PC-3 (cell line): ENCODE results near the gene TDRD15. TPM values are rescaled to one million over a fixed set of nuclear protein-coding genes. Genes with fewer than 3 reads are reported as not detected.
A peak's percentile ranks its signal among the peaks of the same experiment; 100 is the strongest.

ENCODE experiments used
- ATAC-seq: fragments of 200-7000 bp; cut with Tn5 transposase; 2 replicates; pipeline ENCODE4 v1.9.1; 2020; ENCODE audit warnings: mild to moderate bottlenecking, moderate library complexity
- BruUV-seq: library from RNA; stranded (reverse); fragments of 400-500 nt; replicated peaks from 2 replicates; lab custom pipeline; 2021; lab: Mats Ljungman, UMichigan
- CTCF ChIA-PET: fragments of 300-600 bp; sonication (Branson Sonifier 250); formaldehyde crosslinking; loops from one replicate; lab custom pipeline; 2022; ENCODE audit warnings: antibody characterized with exemption; lab: Charles Lee
- POLR2A ChIA-PET: fragments of 300-600 bp; sonication (Branson Sonifier 250); formaldehyde crosslinking; loops from one replicate; lab custom pipeline; 2022; ENCODE audit warnings: antibody characterized with exemption; ENCODE audit not compliant: unreplicated experiment; lab: Charles Lee
- DNase-seq: peaks from one replicate; pipeline ENCODE4 v3.0.0-alpha.2; 2015
- H2AFZ ChIP-seq: fragments of 300-600 bp; sonication (generic); 2 replicates; pipeline ENCODE4 v1.6.0; 2016; ENCODE audit warnings: antibody characterized with exemption, low read length
- H3F3A ChIP-seq: fragments of 300-600 bp; sonication (generic); one replicate; pipeline ENCODE4 v1.6.0; 2017; ENCODE audit warnings: antibody characterized with exemption, low read length, control low read depth, mild to moderate bottlenecking; ENCODE audit not compliant: unreplicated experiment
- H3K27ac ChIP-seq: fragments of 300-600 bp; sonication (generic); 2 replicates; pipeline ENCODE4 v1.5.1; 2016; ENCODE audit warnings: mild to moderate bottlenecking, low read length
- H3K27me3 ChIP-seq: fragments of 300-600 bp; sonication (generic); 2 replicates; pipeline ENCODE4 v1.6.1; 2016; ENCODE audit warnings: low read length, mixed read lengths
- H3K36me3 ChIP-seq: fragments of 300-600 bp; sonication (generic); 2 replicates; pipeline ENCODE4 v1.6.1; 2016; ENCODE audit warnings: low read depth, mixed run types, low read length, mixed read lengths
- H3K4me1 ChIP-seq: fragments of 300-600 bp; sonication (generic); 2 replicates; pipeline ENCODE4 v1.5.1; 2016; ENCODE audit warnings: low read length; ENCODE audit not compliant: insufficient read depth
- H3K4me2 ChIP-seq: fragments of 300-600 bp; sonication (generic); 2 replicates; pipeline ENCODE4 v1.6.0; 2016; ENCODE audit warnings: low read length
- H3K4me3 ChIP-seq: fragments of 300-600 bp; sonication (generic); 2 replicates; pipeline ENCODE4 v1.5.1; 2016; ENCODE audit warnings: mild to moderate bottlenecking, low read length, mixed read lengths
- H3K79me2 ChIP-seq: fragments of 300-600 bp; sonication (generic); 2 replicates; pipeline ENCODE4 v1.6.1; 2017; ENCODE audit warnings: low read length, mixed read lengths
- H3K9ac ChIP-seq: fragments of 300-600 bp; sonication (generic); 2 replicates; pipeline ENCODE4 v1.6.0; 2016; ENCODE audit warnings: mild to moderate bottlenecking, low read length
- H3K9me2 ChIP-seq: fragments of 300-600 bp; sonication (generic); replicated peaks from 2 replicates; pipeline ENCODE4 v1.6.1; 2016; ENCODE audit warnings: mixed run types, low read length, mixed read lengths
- H3K9me3 ChIP-seq: fragments of 300-600 bp; sonication (generic); 2 replicates; pipeline ENCODE4 v1.6.1; 2016; ENCODE audit warnings: low read length, mixed read lengths
- H4K20me1 ChIP-seq: fragments of 300-600 bp; sonication (generic); 2 replicates; pipeline ENCODE4 v1.6.1; 2016; ENCODE audit warnings: low read length, mixed read lengths
- CTCF ChIP-seq: fragments of 300-600 bp; sonication (generic); conservative IDR thresholded peaks from 2 replicates; pipeline ENCODE4 v1.5.1; 2017; ENCODE audit warnings: antibody characterized with exemption, low read depth, mild to moderate bottlenecking, low read length
- EZH2 ChIP-seq: fragments of 300-600 bp; sonication (generic); IDR thresholded peaks from one replicate; pipeline ENCODE4 v1.6.1; 2017; ENCODE audit warnings: antibody characterized with exemption, mild to moderate bottlenecking, low read length; ENCODE audit not compliant: unreplicated experiment
- EZH2phosphoT487 ChIP-seq: fragments of 300-600 bp; sonication (generic); IDR thresholded peaks from 2 replicates; pipeline ENCODE4 v1.6.1; 2018; ENCODE audit warnings: mild to moderate bottlenecking, antibody characterized with exemption, low read length, borderline replicate concordance
- intact Hi-C: fragments of 100-400 bp; cut with micrococcal nuclease; formaldehyde crosslinking; loops from 2 replicates; pipeline ENCODE4 v1.9.0; 2023
- total RNA-seq: library from RNA; depleted of rRNA; stranded (reverse); fragments of >200 nt; gene quantifications from 2 replicates; pipeline ENCODE4 v1.2.3, GENCODE V29; 2014

TDRD15 gene
- total RNA-seq, 1 experiment from 2014 or later: not detected

DNA sequence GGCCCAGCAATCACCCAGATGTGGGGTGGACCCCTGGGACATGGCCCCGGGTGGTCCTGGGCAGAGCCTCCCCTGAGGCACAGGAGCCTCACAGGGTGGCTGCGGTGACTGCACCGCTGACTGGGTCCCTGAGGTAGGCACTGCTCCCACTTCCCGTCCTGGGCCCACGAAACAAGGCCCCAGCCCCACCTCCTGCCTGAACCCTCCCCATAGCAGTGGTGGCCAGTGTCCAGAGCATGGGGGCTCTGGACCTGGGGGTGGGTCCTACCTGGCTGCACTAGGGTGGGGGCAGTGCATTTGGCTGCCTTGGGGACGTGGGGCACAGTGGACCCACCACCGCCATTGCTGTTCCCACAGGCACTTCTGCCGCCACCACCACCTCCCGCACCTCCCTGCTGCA is 39.4 kb downstream of the TDRD15 start:
- no peak for ATAC-seq
- DNase-seq: no peak
- intact Hi-C loops: no loop called here
- Histone ChIP-seq H3K9me2 (no peaks in the 10 kb centered on the region), H3K27me3 (no peaks in the 10 kb centered on the region), H2AFZ (no peak overlapping the region), H3K4me3 (no peak overlapping the region), H3K4me1 (no peaks in the 10 kb centered on the region), H3K36me3 (no peaks in the 10 kb centered on the region), H3K9ac (no peak overlapping the region), H3K9me3 (no peaks in the 10 kb centered on the region), H4K20me1 (no peaks in the 10 kb centered on the region), H3K27ac (no peak overlapping the region), H3F3A (no peaks in the 10 kb centered on the region), H3K79me2 (no peaks in the 10 kb centered on the region), H3K4me2 (no peak overlapping the region)
- CTCF ChIA-PET: no interaction called here
- no peak for TF ChIP-seq CTCF
- TF ChIP-seq EZH2: no peak
- no peak for TF ChIP-seq EZH2phosphoT487
- POLR2A ChIA-PET: no interaction called here
- BruUV-seq: no TSS peak

DNA sequence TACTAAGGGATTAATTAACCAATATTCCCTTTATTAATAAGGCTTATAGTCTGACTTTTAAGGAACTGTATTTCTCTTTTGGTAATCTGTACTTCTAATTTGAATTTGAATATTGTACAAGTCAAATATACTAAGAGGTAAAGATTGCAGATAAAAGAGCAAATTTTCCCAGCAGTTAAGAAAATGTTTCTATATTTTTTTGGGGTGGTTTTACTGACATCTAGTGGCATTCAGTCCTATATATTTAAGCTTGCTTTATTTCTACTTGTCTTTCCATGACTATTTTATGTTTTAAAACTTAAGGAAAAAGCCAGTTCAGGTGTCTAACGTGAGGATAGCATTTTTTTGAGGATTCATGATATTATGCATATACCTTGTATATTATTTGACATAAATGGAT is 41.6 kb downstream of the TDRD15 start:
- no TSS peak for BruUV-seq
- intact Hi-C loops: no loop called here
- Histone ChIP-seq H3K4me1 (no peaks in the 10 kb centered on the region), H3K4me3 (no peak overlapping the region), H3K79me2 (no peaks in the 10 kb centered on the region), H2AFZ (no peak overlapping the region), H3K27ac (no peak overlapping the region), H3K27me3 (no peaks in the 10 kb centered on the region), H3F3A (no peaks in the 10 kb centered on the region), H3K9me3 (no peaks in the 10 kb centered on the region), H3K9ac (no peak overlapping the region), H4K20me1 (no peaks in the 10 kb centered on the region), H3K36me3 (no peaks in the 10 kb centered on the region), H3K4me2 (no peak overlapping the region), H3K9me2 (no peaks in the 10 kb centered on the region)
- peak; percentile 5 for DNase-seq
- TF ChIP-seq EZH2 (no peak), CTCF (peak; percentile 51)
- ChIA-PET POLR2A (no interaction called here), CTCF (no interaction called here)
- ATAC-seq: no peak

GRCh38 chr2:21175895-21176646 is 52.3 kb downstream of the TDRD15 start:
- ChIA-PET POLR2A (no interaction called here), CTCF (no interaction called here)
- no peak overlapping the region for H3K27ac ChIP-seq
- no peaks in the 10 kb centered on the region for H3K4me1 ChIP-seq
- no peaks in the 10 kb centered on the region for H3K27me3 ChIP-seq
- peak; percentile 12 for DNase-seq
- BruUV-seq: no TSS peak
- intact Hi-C loops: no loop called here
- ATAC-seq: no peak
- TF ChIP-seq EZH2phosphoT487 (no peak), CTCF (no peak; the same call in 1 of the 2 replicates), EZH2 (no peak)
- no peak overlapping the region for H3K4me2 ChIP-seq
- no peak overlapping the region for H3K9ac ChIP-seq
- H3K9me3 ChIP-seq: no peaks in the 10 kb centered on the region
- no peaks in the 10 kb centered on the region for H3F3A ChIP-seq
- no peaks in the 10 kb centered on the region for H3K9me2 ChIP-seq
- H4K20me1 ChIP-seq: no peaks in the 10 kb centered on the region
- no peak overlapping the region for H3K4me3 ChIP-seq
- no peaks in the 10 kb centered on the region for H3K79me2 ChIP-seq
- no peaks in the 10 kb centered on the region for H3K36me3 ChIP-seq
- no peak overlapping the region for H2AFZ ChIP-seq
